CD4-positive, alpha-beta T cell treated with Interleukin-6 at 100 ng/mL for 8 hours (primary cell): ENCODE data around the gene RANBP3L.
"Not testable (repeated sequence)": the region's sequence is repeated elsewhere in the genome, so short reads cannot be mapped to it uniquely, and the experiment has no call there.

Experiments
- DNase-seq: peaks from one replicate; pipeline ENCODE4 v3.0.0-alpha.2; 2020; ENCODE audit warnings: mixed read lengths, low spot score

RANBP3L gene

DNA sequence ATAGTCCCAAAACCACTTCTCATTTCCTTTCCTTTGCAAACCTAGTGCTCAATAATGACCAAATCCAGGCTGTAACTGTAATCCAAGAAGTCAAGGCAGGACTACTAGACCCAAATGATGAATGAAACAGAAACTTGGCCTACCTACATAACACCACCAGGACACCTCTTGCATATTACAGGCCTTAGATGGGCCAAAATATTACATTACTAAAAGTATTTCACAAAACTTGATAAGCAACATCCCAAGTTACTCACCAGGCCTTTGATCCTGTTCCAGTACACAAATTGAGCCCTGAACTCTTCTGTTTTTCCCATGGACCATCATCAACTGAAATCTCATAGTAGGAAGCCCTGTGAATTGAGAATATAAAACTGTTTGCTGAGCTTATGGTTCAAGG is 94.8 kb downstream of the RANBP3L start:
- no peak for DNase-seq

DNA sequence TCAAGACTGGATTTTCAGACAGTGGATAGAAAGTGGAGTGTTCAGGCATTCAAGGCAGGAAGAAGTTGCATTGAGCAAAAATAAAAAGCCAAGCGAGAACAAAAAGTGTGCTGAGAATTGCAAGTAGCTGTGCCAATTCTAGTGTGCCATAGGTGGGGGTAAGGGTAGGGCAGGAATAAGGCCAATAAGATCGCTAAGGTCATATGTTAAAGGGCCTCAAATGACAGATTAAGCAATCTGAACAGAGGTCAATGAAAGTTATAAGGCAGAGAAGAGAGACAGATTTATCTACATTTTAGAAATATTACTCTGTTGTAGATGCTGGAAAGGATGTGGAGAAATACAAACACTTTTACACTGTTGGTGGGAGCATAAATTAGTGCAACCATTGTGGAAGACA is 96.4 kb downstream of the RANBP3L start:
- no peak for DNase-seq

DNA sequence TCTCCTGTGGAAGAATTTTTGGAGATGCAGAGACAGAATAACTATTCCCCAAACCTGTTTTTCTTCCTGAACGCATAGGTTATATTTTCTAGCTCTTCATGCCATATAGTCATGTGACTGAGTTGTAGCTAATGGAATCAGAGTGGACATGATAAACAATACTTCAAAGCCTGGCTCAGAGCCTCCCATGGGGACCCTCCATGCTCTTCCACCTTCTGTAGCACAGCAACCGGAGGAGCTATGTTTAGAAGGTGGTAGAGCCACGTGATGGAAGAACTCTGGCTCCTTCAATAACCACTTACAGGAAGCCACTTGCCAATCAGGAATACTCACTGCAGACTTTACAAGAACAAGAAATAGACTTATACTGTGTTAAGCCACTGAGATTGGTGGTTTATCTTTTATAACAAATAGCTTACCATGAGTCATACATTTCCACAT is 99.2 kb downstream of the RANBP3L start:
- DNase-seq: no peak

DNA sequence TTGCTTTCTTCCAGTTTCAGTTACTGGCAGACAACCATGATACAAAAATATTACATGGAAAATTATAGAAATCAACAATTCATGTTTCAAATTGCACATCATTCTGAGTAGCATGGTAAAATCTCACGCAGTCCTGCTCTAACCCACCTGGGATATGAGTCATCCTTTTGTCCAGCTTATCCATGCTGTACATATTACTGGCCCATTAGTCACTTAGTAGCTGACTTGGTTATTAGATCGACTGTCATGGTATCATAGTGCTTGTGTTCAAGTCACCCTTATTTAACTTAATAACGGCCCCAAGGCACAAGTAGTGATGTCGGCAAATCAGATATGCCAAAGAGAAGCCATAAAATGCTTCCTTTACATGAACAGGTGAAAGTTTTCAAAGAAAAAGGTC is 101.2 kb downstream of the RANBP3L start:
- DNase-seq: no peak

DNA sequence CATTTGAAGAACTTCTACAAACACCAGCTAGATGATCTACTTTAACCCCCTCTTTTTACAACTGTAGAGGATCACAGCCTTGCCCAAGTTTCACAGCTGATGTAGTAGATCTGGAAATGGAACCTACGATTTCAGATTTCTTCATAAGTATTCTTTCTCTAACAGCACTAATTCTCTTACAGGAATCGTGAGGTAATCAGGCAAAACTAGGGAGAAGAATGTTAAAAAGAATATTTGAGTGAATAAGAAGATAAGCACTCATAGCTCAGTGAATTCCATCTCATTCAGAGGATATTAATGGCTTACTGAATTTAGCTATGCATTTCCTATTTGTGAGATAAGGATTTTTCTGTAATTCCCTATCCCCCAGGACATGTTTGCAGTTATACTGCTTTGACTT is 102.1 kb downstream of the RANBP3L start:
- DNase-seq: no peak

DNA sequence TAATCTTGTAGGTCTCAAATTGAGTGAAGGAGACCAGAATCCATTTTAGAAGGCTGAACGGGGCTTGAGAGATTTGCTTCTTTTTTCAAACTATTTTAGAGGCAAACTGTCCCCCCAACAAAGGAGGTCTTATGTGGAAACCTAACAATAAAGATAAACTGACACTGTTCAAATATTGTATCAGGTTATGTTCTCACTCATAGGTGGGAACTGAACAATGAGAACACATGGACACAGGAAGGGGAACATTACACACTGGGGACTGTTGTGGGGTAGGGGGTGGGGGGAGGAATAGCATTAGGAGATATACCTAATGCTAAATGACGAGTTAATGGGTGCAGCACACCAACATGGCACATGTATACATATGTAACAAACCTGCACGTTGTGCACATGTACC is 102.9 kb downstream of the RANBP3L start:
- not testable (repeated sequence) for DNase-seq
